T-helper 1 cell treated with Interleukin-12 subunit alpha and Interleukin-12 subunit beta and Interleukin-4 antibody, amounts not matched to agents 30 μg/mL and 1 μg/mL, for 36 hours (primary cell): ENCODE measurements around the gene TRIM69.
"Not testable (repeated sequence)": the region's sequence is repeated elsewhere in the genome, so short reads cannot be mapped to it uniquely, and the experiment has no call there.

Experiments
- H3K27ac Mint-ChIP-seq: one replicate; pipeline ENCODE4 v1.8.0; 2021; ENCODE audit warnings: mild to moderate bottlenecking, mixed read lengths
- H3K27me3 Mint-ChIP-seq: one replicate; pipeline ENCODE4 v1.8.0; 2021; ENCODE audit warnings: low read depth, mixed read lengths
- H3K36me3 Mint-ChIP-seq: one replicate; pipeline ENCODE4 v1.8.0; 2021; ENCODE audit warnings: low read depth, mixed read lengths
- H3K4me1 Mint-ChIP-seq: one replicate; pipeline ENCODE4 v1.8.0; 2021; ENCODE audit warnings: low read depth, mixed read lengths
- H3K4me3 Mint-ChIP-seq: one replicate; pipeline ENCODE4 v1.8.0; 2021; ENCODE audit warnings: mild to moderate bottlenecking, moderate library complexity, mixed read lengths
- H3K9me3 Mint-ChIP-seq: one replicate; pipeline ENCODE4 v1.8.0; 2021; ENCODE audit warnings: mixed read lengths

TRIM69 gene

DNA sequence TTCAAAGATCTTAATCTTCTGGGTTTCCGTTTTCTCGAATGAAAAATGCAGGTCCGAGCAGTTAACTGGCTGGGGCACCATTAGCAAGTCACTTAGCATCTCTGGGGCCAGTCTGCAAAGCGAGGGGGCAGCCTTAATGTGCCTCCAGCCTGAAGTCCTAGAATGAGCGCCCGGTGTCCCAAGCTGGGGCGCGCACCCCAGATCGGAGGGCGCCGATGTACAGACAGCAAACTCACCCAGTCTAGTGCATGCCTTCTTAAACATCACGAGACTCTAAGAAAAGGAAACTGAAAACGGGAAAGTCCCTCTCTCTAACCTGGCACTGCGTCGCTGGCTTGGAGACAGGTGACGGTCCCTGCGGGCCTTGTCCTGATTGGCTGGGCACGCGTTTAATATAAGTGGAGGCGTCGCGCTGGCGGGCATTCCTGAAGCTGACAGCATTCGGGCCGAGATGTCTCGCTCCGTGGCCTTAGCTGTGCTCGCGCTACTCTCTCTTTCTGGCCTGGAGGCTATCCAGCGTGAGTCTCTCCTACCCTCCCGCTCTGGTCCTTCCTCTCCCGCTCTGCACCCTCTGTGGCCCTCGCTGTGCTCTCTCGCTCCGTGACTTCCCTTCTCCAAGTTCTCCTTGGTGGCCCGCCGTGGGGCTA is 25.1 kb upstream of the TRIM69 start, which contains the start of the genes B2M and PATL2:
B2M (plus strand) TSS at position 422 of the 647 bp plus-strand sequence; CDS start at position 452, 30 bp downstream.
PATL2 (minus strand) TSS at position 228 of the 647 bp plus-strand sequence. CDS start 34,833 bp downstream, outside the sequence.
- H3K27ac Mint-ChIP-seq: peak within 1 kb of the TSS; percentile 99
- peak within 1 kb of the TSS; percentile 89 for H3K4me3 Mint-ChIP-seq
- peaks cover 45% of the 10 kb centered on the region for H3K4me1 Mint-ChIP-seq
- peaks cover 60% of the 10 kb centered on the region for H3K36me3 Mint-ChIP-seq
- H3K27me3 Mint-ChIP-seq: no peaks in the 10 kb centered on the region
- H3K9me3 Mint-ChIP-seq: no peaks in the 10 kb centered on the region

DNA sequence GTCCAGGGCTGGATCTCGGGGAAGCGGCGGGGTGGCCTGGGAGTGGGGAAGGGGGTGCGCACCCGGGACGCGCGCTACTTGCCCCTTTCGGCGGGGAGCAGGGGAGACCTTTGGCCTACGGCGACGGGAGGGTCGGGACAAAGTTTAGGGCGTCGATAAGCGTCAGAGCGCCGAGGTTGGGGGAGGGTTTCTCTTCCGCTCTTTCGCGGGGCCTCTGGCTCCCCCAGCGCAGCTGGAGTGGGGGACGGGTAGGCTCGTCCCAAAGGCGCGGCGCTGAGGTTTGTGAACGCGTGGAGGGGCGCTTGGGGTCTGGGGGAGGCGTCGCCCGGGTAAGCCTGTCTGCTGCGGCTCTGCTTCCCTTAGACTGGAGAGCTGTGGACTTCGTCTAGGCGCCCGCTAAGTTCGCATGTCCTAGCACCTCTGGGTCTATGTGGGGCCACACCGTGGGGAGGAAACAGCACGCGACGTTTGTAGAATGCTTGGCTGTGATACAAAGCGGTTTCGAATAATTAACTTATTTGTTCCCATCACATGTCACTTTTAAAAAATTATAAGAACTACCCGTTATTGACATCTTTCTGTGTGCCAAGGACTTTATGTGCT is 24.5 kb upstream of the TRIM69 start:
- H3K27me3 Mint-ChIP-seq: no peaks in the 10 kb centered on the region
- no peaks in the 10 kb centered on the region for H3K9me3 Mint-ChIP-seq
- H3K4me3 Mint-ChIP-seq: peak overlapping the region; percentile 89
- H3K36me3 Mint-ChIP-seq: peaks cover 65% of the 10 kb centered on the region
- peaks cover 50% of the 10 kb centered on the region for H3K4me1 Mint-ChIP-seq
- H3K27ac Mint-ChIP-seq: peak overlapping the region; percentile 99

DNA sequence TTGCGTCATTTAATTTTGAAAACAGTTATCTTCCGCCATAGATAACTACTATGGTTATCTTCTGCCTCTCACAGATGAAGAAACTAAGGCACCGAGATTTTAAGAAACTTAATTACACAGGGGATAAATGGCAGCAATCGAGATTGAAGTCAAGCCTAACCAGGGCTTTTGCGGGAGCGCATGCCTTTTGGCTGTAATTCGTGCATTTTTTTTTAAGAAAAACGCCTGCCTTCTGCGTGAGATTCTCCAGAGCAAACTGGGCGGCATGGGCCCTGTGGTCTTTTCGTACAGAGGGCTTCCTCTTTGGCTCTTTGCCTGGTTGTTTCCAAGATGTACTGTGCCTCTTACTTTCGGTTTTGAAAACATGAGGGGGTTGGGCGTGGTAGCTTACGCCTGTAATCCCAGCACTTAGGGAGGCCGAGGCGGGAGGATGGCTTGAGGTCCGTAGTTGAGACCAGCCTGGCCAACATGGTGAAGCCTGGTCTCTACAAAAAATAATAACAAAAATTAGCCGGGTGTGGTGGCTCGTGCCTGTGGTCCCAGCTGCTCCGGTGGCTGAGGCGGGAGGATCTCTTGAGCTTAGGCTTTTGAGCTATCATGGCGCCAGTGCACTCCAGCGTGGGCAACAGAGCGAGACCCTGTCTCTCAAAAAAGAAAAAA is 23.9 kb upstream of the TRIM69 start:
- Mint-ChIP-seq H3K4me1 (peaks cover 56% of the 10 kb centered on the region), H3K27me3 (no peaks in the 10 kb centered on the region), H3K27ac (peak overlapping the region; percentile 99), H3K36me3 (peaks cover 71% of the 10 kb centered on the region), H3K9me3 (no peaks in the 10 kb centered on the region), H3K4me3 (peak overlapping the region; percentile 89)

DNA sequence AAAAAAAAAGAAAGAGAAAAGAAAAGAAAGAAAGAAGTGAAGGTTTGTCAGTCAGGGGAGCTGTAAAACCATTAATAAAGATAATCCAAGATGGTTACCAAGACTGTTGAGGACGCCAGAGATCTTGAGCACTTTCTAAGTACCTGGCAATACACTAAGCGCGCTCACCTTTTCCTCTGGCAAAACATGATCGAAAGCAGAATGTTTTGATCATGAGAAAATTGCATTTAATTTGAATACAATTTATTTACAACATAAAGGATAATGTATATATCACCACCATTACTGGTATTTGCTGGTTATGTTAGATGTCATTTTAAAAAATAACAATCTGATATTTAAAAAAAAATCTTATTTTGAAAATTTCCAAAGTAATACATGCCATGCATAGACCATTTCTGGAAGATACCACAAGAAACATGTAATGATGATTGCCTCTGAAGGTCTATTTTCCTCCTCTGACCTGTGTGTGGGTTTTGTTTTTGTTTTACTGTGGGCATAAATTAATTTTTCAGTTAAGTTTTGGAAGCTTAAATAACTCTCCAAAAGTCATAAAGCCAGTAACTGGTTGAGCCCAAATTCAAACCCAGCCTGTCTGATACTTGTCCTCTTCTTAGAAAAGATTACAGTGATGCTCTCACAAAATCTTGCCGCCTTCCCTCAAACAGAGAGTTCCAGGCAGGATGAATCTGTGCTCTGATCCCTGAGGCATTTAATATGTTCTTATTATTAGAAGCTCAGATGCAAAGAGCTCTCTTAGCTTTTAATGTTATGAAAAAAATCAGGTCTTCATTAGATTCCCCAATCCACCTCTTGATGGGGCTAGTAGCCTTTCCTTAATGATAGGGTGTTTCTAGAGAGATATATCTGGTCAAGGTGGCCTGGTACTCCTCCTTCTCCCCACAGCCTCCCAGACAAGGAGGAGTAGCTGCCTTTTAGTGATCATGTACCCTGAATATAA is 23.0 kb upstream of the TRIM69 start:
- Mint-ChIP-seq H3K4me1 (peaks cover 62% of the 10 kb centered on the region), H3K4me3 (peak overlapping the region; percentile 89), H3K36me3 (peaks cover 76% of the 10 kb centered on the region), H3K27ac (peak overlapping the region; percentile 99), H3K9me3 (no peaks in the 10 kb centered on the region), H3K27me3 (no peaks in the 10 kb centered on the region)

DNA sequence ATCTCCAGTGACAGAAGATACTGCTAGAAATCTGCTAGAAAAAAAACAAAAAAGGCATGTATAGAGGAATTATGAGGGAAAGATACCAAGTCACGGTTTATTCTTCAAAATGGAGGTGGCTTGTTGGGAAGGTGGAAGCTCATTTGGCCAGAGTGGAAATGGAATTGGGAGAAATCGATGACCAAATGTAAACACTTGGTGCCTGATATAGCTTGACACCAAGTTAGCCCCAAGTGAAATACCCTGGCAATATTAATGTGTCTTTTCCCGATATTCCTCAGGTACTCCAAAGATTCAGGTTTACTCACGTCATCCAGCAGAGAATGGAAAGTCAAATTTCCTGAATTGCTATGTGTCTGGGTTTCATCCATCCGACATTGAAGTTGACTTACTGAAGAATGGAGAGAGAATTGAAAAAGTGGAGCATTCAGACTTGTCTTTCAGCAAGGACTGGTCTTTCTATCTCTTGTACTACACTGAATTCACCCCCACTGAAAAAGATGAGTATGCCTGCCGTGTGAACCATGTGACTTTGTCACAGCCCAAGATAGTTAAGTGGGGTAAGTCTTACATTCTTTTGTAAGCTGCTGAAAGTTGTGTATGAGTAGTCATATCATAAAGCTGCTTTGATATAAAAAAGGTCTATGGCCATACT is 21.1 kb upstream of the TRIM69 start:
- H3K4me1 Mint-ChIP-seq: peaks cover 65% of the 10 kb centered on the region
- no peaks in the 10 kb centered on the region for H3K27me3 Mint-ChIP-seq
- no peaks in the 10 kb centered on the region for H3K9me3 Mint-ChIP-seq
- H3K4me3 Mint-ChIP-seq: peak overlapping the region; percentile 89
- peaks cover 81% of the 10 kb centered on the region for H3K36me3 Mint-ChIP-seq
- peak overlapping the region; percentile 99 for H3K27ac Mint-ChIP-seq

DNA sequence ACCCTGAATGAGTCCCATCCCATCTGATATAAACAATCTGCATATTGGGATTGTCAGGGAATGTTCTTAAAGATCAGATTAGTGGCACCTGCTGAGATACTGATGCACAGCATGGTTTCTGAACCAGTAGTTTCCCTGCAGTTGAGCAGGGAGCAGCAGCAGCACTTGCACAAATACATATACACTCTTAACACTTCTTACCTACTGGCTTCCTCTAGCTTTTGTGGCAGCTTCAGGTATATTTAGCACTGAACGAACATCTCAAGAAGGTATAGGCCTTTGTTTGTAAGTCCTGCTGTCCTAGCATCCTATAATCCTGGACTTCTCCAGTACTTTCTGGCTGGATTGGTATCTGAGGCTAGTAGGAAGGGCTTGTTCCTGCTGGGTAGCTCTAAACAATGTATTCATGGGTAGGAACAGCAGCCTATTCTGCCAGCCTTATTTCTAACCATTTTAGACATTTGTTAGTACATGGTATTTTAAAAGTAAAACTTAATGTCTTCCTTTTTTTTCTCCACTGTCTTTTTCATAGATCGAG is 20.5 kb upstream of the TRIM69 start:
- no peaks in the 10 kb centered on the region for H3K9me3 Mint-ChIP-seq
- H3K4me1 Mint-ChIP-seq: peaks cover 67% of the 10 kb centered on the region
- H3K27ac Mint-ChIP-seq: peak overlapping the region; percentile 99
- H3K4me3 Mint-ChIP-seq: peak overlapping the region; percentile 89
- H3K27me3 Mint-ChIP-seq: no peaks in the 10 kb centered on the region
- H3K36me3 Mint-ChIP-seq: peaks cover 81% of the 10 kb centered on the region

DNA sequence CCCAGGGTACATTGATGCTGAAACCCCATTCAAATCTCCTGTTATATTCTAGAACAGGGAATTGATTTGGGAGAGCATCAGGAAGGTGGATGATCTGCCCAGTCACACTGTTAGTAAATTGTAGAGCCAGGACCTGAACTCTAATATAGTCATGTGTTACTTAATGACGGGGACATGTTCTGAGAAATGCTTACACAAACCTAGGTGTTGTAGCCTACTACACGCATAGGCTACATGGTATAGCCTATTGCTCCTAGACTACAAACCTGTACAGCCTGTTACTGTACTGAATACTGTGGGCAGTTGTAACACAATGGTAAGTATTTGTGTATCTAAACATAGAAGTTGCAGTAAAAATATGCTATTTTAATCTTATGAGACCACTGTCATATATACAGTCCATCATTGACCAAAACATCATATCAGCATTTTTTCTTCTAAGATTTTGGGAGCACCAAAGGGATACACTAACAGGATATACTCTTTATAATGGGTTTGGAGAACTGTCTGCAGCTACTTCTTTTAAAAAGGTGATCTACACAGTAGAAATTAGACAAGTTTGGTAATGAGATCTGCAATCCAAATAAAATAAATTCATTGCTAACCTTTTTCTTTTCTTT is 19.2 kb upstream of the TRIM69 start:
- Mint-ChIP-seq H3K4me1 (peaks cover 75% of the 10 kb centered on the region), H3K27ac (peak overlapping the region; percentile 75), H3K27me3 (no peaks in the 10 kb centered on the region), H3K9me3 (no peaks in the 10 kb centered on the region), H3K4me3 (peak overlapping the region; percentile 89), H3K36me3 (peaks cover 78% of the 10 kb centered on the region)

DNA sequence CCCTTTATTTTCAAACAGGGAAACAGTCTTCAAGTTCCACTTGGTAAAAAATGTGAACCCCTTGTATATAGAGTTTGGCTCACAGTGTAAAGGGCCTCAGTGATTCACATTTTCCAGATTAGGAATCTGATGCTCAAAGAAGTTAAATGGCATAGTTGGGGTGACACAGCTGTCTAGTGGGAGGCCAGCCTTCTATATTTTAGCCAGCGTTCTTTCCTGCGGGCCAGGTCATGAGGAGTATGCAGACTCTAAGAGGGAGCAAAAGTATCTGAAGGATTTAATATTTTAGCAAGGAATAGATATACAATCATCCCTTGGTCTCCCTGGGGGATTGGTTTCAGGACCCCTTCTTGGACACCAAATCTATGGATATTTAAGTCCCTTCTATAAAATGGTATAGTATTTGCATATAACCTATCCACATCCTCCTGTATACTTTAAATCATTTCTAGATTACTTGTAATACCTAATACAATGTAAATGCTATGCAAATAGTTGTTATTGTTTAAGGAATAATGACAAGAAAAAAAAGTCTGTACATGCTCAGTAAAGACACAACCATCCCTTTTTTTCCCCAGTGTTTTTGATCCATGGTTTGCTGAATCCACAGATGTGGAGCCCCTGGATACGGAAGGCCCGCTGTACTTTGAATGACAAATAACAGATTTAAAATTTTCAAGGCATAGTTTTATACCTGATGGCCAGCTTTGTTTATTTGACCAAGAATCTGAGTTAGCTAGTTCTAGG is 18.0 kb upstream of the TRIM69 start:
- Mint-ChIP-seq H3K27me3 (no peaks in the 10 kb centered on the region), H3K4me1 (peaks cover 74% of the 10 kb centered on the region), H3K4me3 (peak overlapping the region; percentile 54), H3K9me3 (no peaks in the 10 kb centered on the region), H3K27ac (peak overlapping the region; percentile 96), H3K36me3 (peaks cover 66% of the 10 kb centered on the region)

DNA sequence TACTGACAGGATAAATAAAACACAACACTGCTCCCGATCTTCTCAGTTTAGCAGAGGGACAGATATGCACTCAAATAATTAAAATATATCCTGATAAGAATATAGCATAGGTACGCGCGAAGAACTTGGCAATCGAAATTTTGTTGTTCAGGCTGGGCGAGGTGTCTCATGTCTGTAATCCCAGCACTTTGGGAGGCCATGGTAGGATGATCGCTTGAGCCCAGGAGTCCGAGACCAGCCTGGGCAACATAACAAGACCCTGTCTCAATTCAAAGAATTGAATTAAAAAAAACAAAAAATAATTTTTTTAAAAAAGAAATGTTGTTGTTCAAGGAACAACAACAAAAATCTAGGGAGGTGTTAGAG is 17.4 kb upstream of the TRIM69 start:
- no peaks in the 10 kb centered on the region for H3K9me3 Mint-ChIP-seq
- peaks cover 62% of the 10 kb centered on the region for H3K36me3 Mint-ChIP-seq
- peak overlapping the region; percentile 96 for H3K27ac Mint-ChIP-seq
- H3K4me1 Mint-ChIP-seq: peaks cover 77% of the 10 kb centered on the region
- H3K27me3 Mint-ChIP-seq: no peaks in the 10 kb centered on the region
- H3K4me3 Mint-ChIP-seq: peak overlapping the region; percentile 69

DNA sequence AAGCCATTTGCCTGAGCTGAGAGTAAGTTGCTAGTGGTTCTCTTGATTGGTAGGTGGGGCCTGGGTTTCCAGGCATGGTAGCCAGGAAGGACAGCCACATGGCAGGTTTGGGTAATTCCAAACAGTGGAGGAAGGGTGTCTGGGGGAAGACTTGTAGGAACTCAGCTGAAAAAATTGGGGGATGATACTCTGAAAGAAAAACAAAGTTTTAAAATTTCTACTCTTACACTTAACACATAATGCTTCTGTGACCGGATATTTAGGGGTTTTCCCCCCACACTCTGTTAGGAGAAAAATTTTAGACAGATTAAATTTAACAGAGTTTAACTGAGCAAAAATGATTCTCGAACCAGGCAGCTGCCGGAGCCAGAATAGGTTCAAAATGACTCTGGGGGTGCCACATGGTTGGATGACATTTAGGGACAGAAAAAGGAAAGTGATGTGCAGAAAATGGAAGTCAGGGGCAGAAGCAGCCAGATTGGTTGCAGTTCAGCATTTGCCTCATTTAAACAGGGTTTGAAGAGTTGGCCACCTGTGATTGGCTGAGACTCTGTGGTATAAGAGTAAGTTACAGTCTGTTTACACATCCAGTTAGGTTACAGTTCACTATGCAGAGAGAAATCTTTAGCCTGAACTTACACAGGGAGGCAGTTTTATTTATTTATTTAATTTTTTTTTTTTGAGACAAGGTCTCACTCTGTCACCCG is 16.9 kb upstream of the TRIM69 start:
- Mint-ChIP-seq H3K27ac (peak overlapping the region; percentile 96), H3K36me3 (peaks cover 56% of the 10 kb centered on the region), H3K4me1 (peaks cover 80% of the 10 kb centered on the region), H3K9me3 (no peaks in the 10 kb centered on the region), H3K27me3 (no peaks in the 10 kb centered on the region), H3K4me3 (peak overlapping the region; percentile 69)

DNA sequence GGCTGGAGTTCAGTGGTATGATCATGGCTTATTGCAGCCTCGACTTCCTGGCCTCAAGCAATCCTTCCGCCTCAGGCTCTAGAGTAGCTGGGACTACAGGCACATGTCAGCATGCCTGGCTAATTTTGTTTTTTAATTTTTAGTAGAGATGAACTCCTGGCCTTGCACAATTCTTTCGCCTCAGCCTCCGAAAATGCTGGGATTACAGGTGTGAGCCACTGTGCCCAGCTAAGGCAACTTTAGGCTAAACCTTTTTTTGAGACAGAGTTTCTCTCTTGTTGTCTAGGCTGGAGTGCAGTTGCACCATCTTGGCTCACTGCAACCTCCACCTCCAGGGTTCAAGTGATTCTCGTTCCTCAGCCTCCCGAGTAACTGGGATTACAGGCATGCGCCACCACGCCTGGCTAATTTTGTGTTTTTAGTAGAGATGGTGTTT is 16.3 kb upstream of the TRIM69 start:
- Mint-ChIP-seq H3K36me3 (peaks cover 51% of the 10 kb centered on the region), H3K4me1 (peaks cover 81% of the 10 kb centered on the region), H3K27ac (peak overlapping the region; percentile 96)
- H3K9me3 Mint-ChIP-seq, H3K27me3 Mint-ChIP-seq, H3K4me3 Mint-ChIP-seq: not testable (repeated sequence)

DNA sequence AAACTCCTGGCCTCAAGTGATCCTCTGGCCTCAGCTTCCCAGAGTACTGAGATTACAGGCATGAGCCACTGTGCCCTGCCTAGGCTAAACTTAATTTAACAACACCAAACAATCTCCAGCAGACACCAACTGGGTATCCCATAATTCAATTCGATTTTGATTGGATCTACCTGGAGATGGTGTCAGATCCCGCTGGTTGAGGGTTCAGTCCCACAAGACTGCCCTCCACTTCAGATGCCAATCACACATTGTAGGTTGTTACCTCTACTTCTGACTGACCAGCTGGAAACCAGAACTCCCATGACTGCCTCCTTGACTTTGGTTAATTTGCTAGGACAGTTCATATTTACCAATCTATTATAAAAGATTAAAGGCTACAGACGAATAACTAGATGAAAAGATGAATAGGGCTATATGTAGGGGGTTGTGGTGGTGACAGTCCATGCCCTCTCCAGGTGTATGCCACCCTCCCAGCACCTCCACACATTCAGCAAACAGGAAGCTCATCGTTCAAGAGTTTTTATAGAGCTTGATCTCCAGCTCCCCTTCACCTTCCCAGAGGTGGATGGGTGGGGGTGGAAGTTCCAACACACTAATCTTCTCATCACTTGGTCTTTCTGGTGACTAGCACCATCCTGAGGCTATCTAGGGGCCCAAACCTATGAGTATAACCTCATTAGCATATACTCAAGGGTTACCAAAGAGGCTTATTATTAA is 15.7 kb upstream of the TRIM69 start:
- Mint-ChIP-seq H3K36me3 (peaks cover 45% of the 10 kb centered on the region), H3K9me3 (no peaks in the 10 kb centered on the region), H3K27ac (peak overlapping the region; percentile 96), H3K4me3 (peak overlapping the region; percentile 14), H3K27me3 (no peaks in the 10 kb centered on the region), H3K4me1 (peaks cover 80% of the 10 kb centered on the region)
